ENCODE measurements around the gene SAP130. TPM values are rescaled to one million over a fixed set of nuclear protein-coding genes. Genes with fewer than 3 reads are reported as not detected.

The SAP130 gene
- total and polyA plus RNA-seq, 4 donors = 3.3 to 5.3 (median 4.5) TPM

DNA sequence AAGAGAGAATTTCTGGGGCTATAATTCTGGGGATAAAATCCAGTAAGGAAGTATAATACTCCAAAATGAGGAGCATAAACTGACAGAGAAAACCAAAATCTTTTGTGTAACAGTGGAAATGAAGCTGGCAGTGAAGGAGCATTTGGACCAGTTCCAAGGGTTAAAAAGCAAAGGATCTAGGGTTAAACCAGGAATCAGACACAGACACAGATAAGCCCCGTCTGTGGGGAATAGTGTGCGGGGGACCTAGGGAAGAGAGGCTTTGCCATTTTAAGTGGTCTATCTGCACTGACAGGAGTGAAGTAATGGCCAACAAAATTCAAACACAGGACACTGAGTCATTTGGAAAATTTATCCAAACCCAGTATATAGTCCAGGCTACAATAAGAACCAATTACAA, 23.4 kb downstream of the SAP130 start (continued):
- TF ChIP-seq FOXA1 (IDR thresholded peaks at IDR 0.05) = no peak
- TF ChIP-seq TAF1 (conservative IDR thresholded peaks at IDR 0.05) = no peak

DNA sequence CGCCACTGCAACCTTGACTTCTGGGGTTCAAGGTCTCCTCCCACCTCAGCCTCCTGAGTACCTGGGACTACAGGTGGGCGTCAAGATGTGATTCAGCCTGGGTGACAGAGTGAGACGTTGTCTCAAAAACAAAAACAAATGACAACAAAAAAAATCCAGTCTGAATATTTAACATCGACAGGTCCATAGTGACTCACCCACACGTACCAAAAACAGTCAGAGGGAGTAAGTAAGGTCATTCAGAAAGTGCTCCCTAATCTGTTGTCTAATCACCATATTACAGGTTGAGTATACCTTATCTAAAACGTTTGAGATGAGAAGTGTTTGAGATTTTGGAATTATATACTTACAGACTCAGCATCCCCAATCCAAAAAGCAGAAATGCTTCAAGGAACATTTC, 24.4 kb downstream of the SAP130 start:
- no peaks in the 10 kb centered on the region for H3K9me3 ChIP-seq (ENCODE audit: control insufficient read depth in 4 of 4, low read length in 3 of 4)
- 92% methylated on average over 6 of the region's 6 CpGs for WGBS
- DNase-seq (ENCODE audit: low spot score) = no peak
- H3K9ac ChIP-seq (ENCODE audit: low read depth in 1 of 2, low read length in 2 of 2) = no peak overlapping the region
- H3K27me3 ChIP-seq (ENCODE audit: control insufficient read depth in 4 of 4, insufficient read depth in 4 of 4, low read length in 3 of 4) = no peaks in the 10 kb centered on the region
- no peak overlapping the region for H3K27ac ChIP-seq (ENCODE audit: low read depth in 1 of 2, low read length in 2 of 2)
- H3K4me3 ChIP-seq (ENCODE audit: low read depth in 1 of 3, low read length in 3 of 3) = no peak overlapping the region
- TF ChIP-seq RAD21 (IDR thresholded peaks at IDR 0.05) = no peak
- no peak for TF ChIP-seq HNF4A (conservative IDR thresholded peaks at IDR 0.05)
- TF ChIP-seq, protein P1, sequence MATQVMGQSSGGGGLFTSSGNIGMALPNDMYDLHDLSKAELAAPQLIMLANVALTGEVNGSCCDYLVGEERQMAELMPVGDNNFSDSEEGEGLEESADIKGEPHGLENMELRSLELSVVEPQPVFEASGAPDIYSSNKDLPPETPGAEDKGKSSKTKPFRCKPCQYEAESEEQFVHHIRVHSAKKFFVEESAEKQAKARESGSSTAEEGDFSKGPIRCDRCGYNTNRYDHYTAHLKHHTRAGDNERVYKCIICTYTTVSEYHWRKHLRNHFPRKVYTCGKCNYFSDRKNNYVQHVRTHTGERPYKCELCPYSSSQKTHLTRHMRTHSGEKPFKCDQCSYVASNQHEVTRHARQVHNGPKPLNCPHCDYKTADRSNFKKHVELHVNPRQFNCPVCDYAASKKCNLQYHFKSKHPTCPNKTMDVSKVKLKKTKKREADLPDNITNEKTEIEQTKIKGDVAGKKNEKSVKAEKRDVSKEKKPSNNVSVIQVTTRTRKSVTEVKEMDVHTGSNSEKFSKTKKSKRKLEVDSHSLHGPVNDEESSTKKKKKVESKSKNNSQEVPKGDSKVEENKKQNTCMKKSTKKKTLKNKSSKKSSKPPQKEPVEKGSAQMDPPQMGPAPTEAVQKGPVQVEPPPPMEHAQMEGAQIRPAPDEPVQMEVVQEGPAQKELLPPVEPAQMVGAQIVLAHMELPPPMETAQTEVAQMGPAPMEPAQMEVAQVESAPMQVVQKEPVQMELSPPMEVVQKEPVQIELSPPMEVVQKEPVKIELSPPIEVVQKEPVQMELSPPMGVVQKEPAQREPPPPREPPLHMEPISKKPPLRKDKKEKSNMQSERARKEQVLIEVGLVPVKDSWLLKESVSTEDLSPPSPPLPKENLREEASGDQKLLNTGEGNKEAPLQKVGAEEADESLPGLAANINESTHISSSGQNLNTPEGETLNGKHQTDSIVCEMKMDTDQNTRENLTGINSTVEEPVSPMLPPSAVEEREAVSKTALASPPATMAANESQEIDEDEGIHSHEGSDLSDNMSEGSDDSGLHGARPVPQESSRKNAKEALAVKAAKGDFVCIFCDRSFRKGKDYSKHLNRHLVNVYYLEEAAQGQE (IDR thresholded peaks at IDR 0.05) = no peak
- TF ChIP-seq HNF4G (IDR thresholded peaks at IDR 0.05) = no peak
- TF ChIP-seq FOXA2 (IDR thresholded peaks at IDR 0.05) = no peak
- TF ChIP-seq, protein P2, sequence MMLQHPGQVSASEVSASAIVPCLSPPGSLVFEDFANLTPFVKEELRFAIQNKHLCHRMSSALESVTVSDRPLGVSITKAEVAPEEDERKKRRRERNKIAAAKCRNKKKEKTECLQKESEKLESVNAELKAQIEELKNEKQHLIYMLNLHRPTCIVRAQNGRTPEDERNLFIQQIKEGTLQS (IDR thresholded peaks at IDR 0.05) = no peak
- TF ChIP-seq, protein P3, sequence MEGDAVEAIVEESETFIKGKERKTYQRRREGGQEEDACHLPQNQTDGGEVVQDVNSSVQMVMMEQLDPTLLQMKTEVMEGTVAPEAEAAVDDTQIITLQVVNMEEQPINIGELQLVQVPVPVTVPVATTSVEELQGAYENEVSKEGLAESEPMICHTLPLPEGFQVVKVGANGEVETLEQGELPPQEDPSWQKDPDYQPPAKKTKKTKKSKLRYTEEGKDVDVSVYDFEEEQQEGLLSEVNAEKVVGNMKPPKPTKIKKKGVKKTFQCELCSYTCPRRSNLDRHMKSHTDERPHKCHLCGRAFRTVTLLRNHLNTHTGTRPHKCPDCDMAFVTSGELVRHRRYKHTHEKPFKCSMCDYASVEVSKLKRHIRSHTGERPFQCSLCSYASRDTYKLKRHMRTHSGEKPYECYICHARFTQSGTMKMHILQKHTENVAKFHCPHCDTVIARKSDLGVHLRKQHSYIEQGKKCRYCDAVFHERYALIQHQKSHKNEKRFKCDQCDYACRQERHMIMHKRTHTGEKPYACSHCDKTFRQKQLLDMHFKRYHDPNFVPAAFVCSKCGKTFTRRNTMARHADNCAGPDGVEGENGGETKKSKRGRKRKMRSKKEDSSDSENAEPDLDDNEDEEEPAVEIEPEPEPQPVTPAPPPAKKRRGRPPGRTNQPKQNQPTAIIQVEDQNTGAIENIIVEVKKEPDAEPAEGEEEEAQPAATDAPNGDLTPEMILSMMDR (IDR thresholded peaks at IDR 0.05; ENCODE audit: low read depth, low read length, missing input control) = no peak
- no peak for TF ChIP-seq JUND (IDR thresholded peaks at IDR 0.05)
- TF ChIP-seq RXRA (IDR thresholded peaks at IDR 0.05) = no peak
- no peak for TF ChIP-seq GABPA (IDR thresholded peaks at IDR 0.05 in 1 of 2, conservative IDR thresholded peaks at IDR 0.05 in 1 of 2)
- no peak for TF ChIP-seq EGR1 (IDR thresholded peaks at IDR 0.05; ENCODE audit: low read depth in 2 of 2)
- TF ChIP-seq YY1 (IDR thresholded peaks at IDR 0.05) = no peak
- TF ChIP-seq FOXA1 (IDR thresholded peaks at IDR 0.05) = no peak
- TF ChIP-seq TAF1 (conservative IDR thresholded peaks at IDR 0.05) = no peak
- TF ChIP-seq, protein P4, sequence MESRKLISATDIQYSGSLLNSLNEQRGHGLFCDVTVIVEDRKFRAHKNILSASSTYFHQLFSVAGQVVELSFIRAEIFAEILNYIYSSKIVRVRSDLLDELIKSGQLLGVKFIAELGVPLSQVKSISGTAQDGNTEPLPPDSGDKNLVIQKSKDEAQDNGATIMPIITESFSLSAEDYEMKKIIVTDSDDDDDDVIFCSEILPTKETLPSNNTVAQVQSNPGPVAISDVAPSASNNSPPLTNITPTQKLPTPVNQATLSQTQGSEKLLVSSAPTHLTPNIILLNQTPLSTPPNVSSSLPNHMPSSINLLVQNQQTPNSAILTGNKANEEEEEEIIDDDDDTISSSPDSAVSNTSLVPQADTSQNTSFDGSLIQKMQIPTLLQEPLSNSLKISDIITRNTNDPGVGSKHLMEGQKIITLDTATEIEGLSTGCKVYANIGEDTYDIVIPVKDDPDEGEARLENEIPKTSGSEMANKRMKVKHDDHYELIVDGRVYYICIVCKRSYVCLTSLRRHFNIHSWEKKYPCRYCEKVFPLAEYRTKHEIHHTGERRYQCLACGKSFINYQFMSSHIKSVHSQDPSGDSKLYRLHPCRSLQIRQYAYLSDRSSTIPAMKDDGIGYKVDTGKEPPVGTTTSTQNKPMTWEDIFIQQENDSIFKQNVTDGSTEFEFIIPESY (IDR thresholded peaks at IDR 0.05) = no peak
- no peak for TF ChIP-seq SP1 (IDR thresholded peaks at IDR 0.05)
- peaks cover 0 to 7% (median 2%) of the 10 kb centered on the region in 4 donors for H3K4me1 ChIP-seq (ENCODE audit: control insufficient read depth in 4 of 4, insufficient read depth in 4 of 4, low read length in 3 of 4)
- peaks cover 13 to 61% (median 49%) of the 10 kb centered on the region in 4 donors for H3K36me3 ChIP-seq (ENCODE audit: control insufficient read depth in 4 of 4, insufficient read depth in 3 of 4, low read depth in 1 of 4, low read length in 3 of 4)
